ENCODE results near the gene CEL.

DNA sequence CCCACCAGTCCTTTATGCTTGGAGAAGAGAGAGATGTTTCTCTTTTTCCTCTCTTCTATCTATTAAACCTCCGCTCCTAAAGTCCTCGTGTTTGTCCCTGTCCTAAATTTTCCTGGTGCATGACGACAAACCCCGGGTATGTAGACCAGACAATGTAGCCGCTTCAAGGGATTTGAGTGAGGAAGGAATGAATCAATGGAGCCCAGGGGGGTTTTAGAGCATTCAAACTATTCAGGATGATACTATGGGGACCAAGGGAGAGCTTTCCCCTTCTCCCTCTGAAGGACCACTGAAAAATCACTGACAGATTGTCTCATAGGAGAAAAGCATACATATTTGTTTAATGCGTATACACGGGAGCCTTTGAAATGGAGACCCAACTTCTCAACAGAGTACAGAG is 18.4 kb downstream of the CEL start:
- TF ChIP-seq, protein P1, sequence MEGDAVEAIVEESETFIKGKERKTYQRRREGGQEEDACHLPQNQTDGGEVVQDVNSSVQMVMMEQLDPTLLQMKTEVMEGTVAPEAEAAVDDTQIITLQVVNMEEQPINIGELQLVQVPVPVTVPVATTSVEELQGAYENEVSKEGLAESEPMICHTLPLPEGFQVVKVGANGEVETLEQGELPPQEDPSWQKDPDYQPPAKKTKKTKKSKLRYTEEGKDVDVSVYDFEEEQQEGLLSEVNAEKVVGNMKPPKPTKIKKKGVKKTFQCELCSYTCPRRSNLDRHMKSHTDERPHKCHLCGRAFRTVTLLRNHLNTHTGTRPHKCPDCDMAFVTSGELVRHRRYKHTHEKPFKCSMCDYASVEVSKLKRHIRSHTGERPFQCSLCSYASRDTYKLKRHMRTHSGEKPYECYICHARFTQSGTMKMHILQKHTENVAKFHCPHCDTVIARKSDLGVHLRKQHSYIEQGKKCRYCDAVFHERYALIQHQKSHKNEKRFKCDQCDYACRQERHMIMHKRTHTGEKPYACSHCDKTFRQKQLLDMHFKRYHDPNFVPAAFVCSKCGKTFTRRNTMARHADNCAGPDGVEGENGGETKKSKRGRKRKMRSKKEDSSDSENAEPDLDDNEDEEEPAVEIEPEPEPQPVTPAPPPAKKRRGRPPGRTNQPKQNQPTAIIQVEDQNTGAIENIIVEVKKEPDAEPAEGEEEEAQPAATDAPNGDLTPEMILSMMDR (IDR thresholded peaks at IDR 0.05), result no peak
- TF ChIP-seq POLR2A (IDR thresholded peaks at IDR 0.05), result no peak
